Prostate gland (tissue), 2 donors: Measurements from ENCODE around the gene DLG2. TPM values are rescaled to one million over a fixed set of nuclear protein-coding genes. Genes with fewer than 3 reads are reported as not detected.
"Not testable (repeated sequence)": the region's sequence is repeated elsewhere in the genome, so short reads cannot be mapped to it uniquely, and the experiment has no call there.

Experiments used
- DNase-seq: peaks from one replicate; pipeline ENCODE4 v3.0.0-alpha.2; 2019; ENCODE audit warnings: low spot score
- H3K27ac ChIP-seq, 2 donors: fragments of 200-600 bp; sonication (generic); 2 replicates each; pipeline ENCODE4 v1.5.1; 2017 to 2019
- H3K27me3 ChIP-seq: fragments of 200-600 bp; sonication (generic); replicated peaks from 2 replicates; pipeline ENCODE4 v1.5.1; 2019; ENCODE audit not compliant: insufficient read depth
- H3K36me3 ChIP-seq, 2 donors: fragments of 200-600 bp; sonication (generic); 1 replicate in 1 of 2; 2 replicates in 1 of 2; pipeline versions ENCODE4 v1.5.1 to v1.8.1; 2017 to 2019
- H3K4me1 ChIP-seq: fragments of 200-600 bp; sonication (generic); replicated peaks from 2 replicates; pipeline ENCODE4 v1.5.1; 2019
- H3K4me3 ChIP-seq, 2 donors: fragments of 200-600 bp; sonication (generic); 2 replicates each; pipeline ENCODE4 v1.5.1; 2017 to 2019
- H3K9me3 ChIP-seq: fragments of 200-600 bp; sonication (generic); 2 replicates; pipeline ENCODE4 v1.5.1; 2017
- CTCF ChIP-seq, 4 experiments: fragments of 200-600 bp in 2 of 4; fragments of 450-650 bp in 2 of 4; sonication (generic) in 2 of 4; IDR thresholded peaks; 1 replicate in 3 of 4; 2 replicates in 1 of 4; pipeline ENCODE4 v1.5.1; 2016 to 2019; ENCODE audit warnings: antibody characterized with exemption in 4 of 4, mild to moderate bottlenecking in 2 of 4, moderate library complexity in 2 of 4
- POLR2A ChIP-seq: fragments of 450-650 bp; IDR thresholded peaks from one replicate; pipeline ENCODE4 v1.6.1; 2016; ENCODE audit warnings: antibody characterized with exemption, mild to moderate bottlenecking
- POLR2AphosphoS5 ChIP-seq: sonication (generic); formaldehyde crosslinking; IDR thresholded peaks from one replicate; pipeline ENCODE4 v1.6.1; 2017; ENCODE audit warnings: antibody characterized with exemption
- WGBS: methylation state at CpG from one replicate; pipeline ENCODE4 v1.1.5; 2018; 5-methylcytosine and 5-hydroxymethylcytosine counted together
- intact Hi-C: fragments of 100-400 bp; cut with DNase I; formaldehyde crosslinking; loops from one replicate; pipeline ENCODE4 v1.14.2; 2022
- total RNA-seq, 2 donors: library from RNA; depleted of rRNA; stranded (reverse); fragments of >200 nt; gene quantifications; one replicate each; pipeline ENCODE4 v1.1.0, GENCODE V29; 2016

DLG2 gene
- total RNA-seq, 2 donors from 2014 or later: 9.8 to 16.2 TPM

- H3K27me3 ChIP-seq: no peaks in the 10 kb centered on the region
- H3K36me3 ChIP-seq: no peaks in the 10 kb centered on the region
- H3K4me1 ChIP-seq: no peaks in the 10 kb centered on the region
- intact Hi-C loops: no loop called here
- H3K9me3 ChIP-seq: no peaks in the 10 kb centered on the region
- TF ChIP-seq CTCF (IDR thresholded peaks at IDR 0.05): no peak
- no peak for TF ChIP-seq POLR2A
- TF ChIP-seq POLR2AphosphoS5: no peak
- no peak for DNase-seq
- WGBS: 62% methylated on average over 1 of the region's 1 CpG
- H3K27ac ChIP-seq: no peak overlapping the region
- H3K4me3 ChIP-seq: no peak overlapping the region
Measured at GRCh38 chr11:83454674-83455073, 2172.5 kb downstream of the DLG2 start.

GRCh38 chr11:83449338-83449913 is 2177.7 kb downstream of the DLG2 start:
- intact Hi-C loops: no loop called here
- DNase-seq: no peak
- no peaks in the 10 kb centered on the region for H3K36me3 ChIP-seq
- 84% methylated on average over 4 of the region's 4 CpGs for WGBS
- H3K27me3 ChIP-seq: no peaks in the 10 kb centered on the region
- TF ChIP-seq POLR2AphosphoS5 (no peak), CTCF (IDR thresholded peaks at IDR 0.05) (no peak), POLR2A (no peak)
- no peak overlapping the region for H3K4me3 ChIP-seq
- no peaks in the 10 kb centered on the region for H3K9me3 ChIP-seq
- no peak overlapping the region for H3K27ac ChIP-seq
- H3K4me1 ChIP-seq: no peaks in the 10 kb centered on the region

GRCh38 chr11:83448686-83449085 is 2178.5 kb downstream of the DLG2 start:
- no peak for TF ChIP-seq CTCF (IDR thresholded peaks at IDR 0.05)
- TF ChIP-seq POLR2A: no peak
- no peak for TF ChIP-seq POLR2AphosphoS5
- WGBS: 95% methylated on average over 2 of the region's 2 CpGs
- intact Hi-C loops: no loop called here
- Histone ChIP-seq H3K27ac (no peak overlapping the region), H3K36me3 (no peaks in the 10 kb centered on the region), H3K4me1 (no peaks in the 10 kb centered on the region), H3K9me3 (no peaks in the 10 kb centered on the region), H3K4me3 (no peak overlapping the region), H3K27me3 (no peaks in the 10 kb centered on the region)
- DNase-seq: no peak

- intact Hi-C loops, H3K4me3 ChIP-seq, H3K27me3 ChIP-seq, DNase-seq, H3K4me1 ChIP-seq, H3K36me3 ChIP-seq, H3K27ac ChIP-seq, H3K9me3 ChIP-seq: not testable (repeated sequence)
- WGBS: 79% methylated on average over 6 of the region's 6 CpGs
Measured at GRCh38 chr11:83443880-83444279, 2183.3 kb downstream of the DLG2 start.

GRCh38 chr11:83441601-83442000 is 2185.5 kb downstream of the DLG2 start:
- H3K36me3 ChIP-seq: no peaks in the 10 kb centered on the region
- peaks cover 1% of the 10 kb centered on the region for H3K27me3 ChIP-seq
- intact Hi-C loops: no loop called here
- no peaks in the 10 kb centered on the region for H3K9me3 ChIP-seq
- no peak overlapping the region for H3K27ac ChIP-seq
- 78% methylated on average over 2 of the region's 2 CpGs for WGBS
- H3K4me3 ChIP-seq: no peak overlapping the region
- TF ChIP-seq POLR2A (no peak), POLR2AphosphoS5 (no peak), CTCF (IDR thresholded peaks at IDR 0.05) (no peak)
- no peaks in the 10 kb centered on the region for H3K4me1 ChIP-seq
- no peak for DNase-seq
